ENCODE measurements around the gene CELA3A.
"Not testable (repeated sequence)": the region's sequence is repeated elsewhere in the genome, so short reads cannot be mapped to it uniquely, and the experiment has no call there.

The CELA3A gene

DNA sequence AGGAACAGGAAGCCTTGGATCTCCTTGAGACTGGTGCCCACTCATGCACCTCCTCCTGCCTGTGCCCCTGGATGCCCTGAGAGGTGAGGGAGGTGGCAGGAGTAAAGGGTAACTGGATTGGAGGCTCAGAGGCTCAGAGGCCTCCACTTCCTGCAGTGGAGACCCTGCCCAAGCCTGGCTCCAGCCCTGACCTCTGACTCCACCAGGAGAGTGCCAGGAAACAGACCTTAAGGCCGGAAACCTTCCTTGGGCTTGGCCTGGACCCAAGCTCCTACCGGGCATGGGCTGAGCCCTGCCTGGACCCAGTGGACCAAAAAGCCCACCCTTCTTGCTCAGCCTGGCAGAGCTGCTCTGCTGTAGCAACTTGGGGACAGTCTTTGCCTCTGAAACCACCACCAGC lies 39.7 kb upstream of the CELA3A start:
- TF ChIP-seq, protein P1, sequence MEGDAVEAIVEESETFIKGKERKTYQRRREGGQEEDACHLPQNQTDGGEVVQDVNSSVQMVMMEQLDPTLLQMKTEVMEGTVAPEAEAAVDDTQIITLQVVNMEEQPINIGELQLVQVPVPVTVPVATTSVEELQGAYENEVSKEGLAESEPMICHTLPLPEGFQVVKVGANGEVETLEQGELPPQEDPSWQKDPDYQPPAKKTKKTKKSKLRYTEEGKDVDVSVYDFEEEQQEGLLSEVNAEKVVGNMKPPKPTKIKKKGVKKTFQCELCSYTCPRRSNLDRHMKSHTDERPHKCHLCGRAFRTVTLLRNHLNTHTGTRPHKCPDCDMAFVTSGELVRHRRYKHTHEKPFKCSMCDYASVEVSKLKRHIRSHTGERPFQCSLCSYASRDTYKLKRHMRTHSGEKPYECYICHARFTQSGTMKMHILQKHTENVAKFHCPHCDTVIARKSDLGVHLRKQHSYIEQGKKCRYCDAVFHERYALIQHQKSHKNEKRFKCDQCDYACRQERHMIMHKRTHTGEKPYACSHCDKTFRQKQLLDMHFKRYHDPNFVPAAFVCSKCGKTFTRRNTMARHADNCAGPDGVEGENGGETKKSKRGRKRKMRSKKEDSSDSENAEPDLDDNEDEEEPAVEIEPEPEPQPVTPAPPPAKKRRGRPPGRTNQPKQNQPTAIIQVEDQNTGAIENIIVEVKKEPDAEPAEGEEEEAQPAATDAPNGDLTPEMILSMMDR (IDR thresholded peaks at IDR 0.05; ENCODE audit: low read depth, low read length): no peak
- no peak overlapping the region for H3K4me3 ChIP-seq (replicated peaks in 1 of 2; ENCODE audit: low read depth in 2 of 2, low read length in 2 of 2)
- DNase-seq (ENCODE audit: low read depth in 2 of 2): no peak

DNA sequence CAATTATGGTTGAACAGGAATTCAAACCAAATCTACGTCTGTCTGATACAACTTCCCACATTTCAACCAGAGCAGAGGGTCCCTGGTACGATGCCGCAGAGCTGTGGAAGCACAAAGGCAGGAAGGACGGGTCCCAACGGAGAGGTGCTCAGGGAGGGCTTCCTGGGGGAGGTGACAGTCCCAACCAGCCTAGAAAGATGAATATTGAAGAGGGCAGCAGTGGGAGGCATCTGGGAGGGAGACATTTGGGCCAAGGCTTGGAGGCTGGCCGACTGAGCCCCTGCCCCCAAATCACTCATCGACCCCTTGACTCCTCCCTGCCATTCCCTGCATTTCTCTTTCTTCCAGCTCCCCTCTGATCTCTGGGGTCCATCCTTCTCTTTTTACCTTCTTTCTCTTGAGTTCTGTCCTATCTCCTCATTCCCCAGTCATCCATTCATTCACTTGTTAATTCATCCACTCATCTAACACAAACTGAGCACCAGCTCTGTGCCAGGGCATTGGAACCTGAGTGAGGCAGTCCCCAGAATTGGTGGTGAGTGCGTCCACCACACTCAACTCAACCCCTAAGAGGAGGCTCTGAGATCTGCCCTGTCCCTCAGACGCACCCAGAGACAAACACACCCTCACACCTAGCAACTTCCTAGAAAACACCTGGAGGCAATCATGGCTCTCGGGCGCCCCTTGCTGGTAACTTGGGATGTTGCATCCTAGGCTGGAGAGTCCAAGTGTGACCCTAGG lies 37.8 kb upstream of the CELA3A start:
- TF ChIP-seq, protein P1 (IDR thresholded peaks at IDR 0.05; ENCODE audit: low read depth, low read length): peak; percentile 92
- peak; percentile 75 for DNase-seq (ENCODE audit: low read depth in 2 of 2)
- no peak overlapping the region for H3K4me3 ChIP-seq (replicated peaks in 1 of 2; ENCODE audit: low read depth in 2 of 2, low read length in 2 of 2)

DNA sequence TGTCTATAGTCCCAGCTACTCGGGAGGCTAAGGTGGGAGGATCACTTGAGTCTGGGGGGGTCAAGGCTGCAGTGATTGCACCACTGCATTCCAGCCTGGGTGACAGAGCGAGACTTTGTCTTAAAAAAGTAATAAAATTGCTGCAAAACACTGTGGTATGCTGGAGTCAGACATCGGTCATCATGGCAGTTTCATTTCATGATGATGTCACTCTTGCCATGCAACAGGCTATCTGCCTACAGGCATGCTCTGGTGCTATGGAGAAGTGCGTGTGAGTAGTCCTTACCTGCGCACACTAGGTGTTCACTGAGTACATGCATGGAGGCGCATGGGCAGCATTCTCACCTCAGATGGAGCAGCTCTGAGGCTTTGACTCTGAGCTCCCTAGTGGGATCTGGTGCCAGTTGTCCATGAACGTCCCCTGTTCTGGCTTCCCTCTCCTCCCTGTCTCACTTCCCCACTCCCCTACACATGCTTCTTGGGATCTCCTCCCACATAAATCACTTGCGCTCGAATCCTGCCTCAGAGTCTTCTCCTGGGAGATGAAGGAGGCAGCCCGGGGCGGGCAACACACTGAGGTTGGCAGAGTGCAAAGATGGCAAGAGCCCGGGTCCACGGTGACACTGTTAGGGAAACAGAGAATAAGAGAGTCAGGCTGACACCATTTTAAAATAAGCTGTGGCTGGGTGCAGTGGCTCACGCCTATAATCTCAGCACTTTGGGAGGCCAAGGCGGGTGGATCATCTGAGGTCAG lies 35.0 kb upstream of the CELA3A start:
- H3K4me3 ChIP-seq (replicated peaks in 1 of 2; ENCODE audit: low read depth in 2 of 2, low read length in 2 of 2): no peak overlapping the region
- TF ChIP-seq, protein P1 (IDR thresholded peaks at IDR 0.05; ENCODE audit: low read depth, low read length): no peak
- peak; percentile 25 to 78 for DNase-seq (ENCODE audit: low read depth in 2 of 2)

DNA sequence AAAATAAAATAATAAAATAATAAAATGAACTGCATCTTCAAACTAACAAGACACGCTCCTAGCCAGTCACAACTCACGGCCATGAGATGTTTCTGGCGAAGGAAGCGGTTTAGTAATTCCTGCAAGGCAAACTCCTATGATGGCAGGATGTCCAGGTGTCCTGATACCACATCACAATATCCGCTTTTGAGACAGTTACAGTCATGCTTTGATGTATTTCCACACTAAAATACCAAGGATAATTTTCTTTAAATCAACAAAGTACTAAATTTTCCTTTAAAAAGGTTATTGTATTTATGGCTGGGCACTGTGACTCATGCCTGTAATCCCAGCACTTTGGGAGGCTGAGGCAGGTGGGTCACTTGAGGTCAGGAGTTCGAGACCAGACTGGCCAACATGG lies 34.2 kb upstream of the CELA3A start:
- not testable (repeated sequence) for H3K4me3 ChIP-seq (replicated peaks in 1 of 2; ENCODE audit: low read depth in 2 of 2, low read length in 2 of 2); DNase-seq (ENCODE audit: low read depth in 2 of 2)

DNA sequence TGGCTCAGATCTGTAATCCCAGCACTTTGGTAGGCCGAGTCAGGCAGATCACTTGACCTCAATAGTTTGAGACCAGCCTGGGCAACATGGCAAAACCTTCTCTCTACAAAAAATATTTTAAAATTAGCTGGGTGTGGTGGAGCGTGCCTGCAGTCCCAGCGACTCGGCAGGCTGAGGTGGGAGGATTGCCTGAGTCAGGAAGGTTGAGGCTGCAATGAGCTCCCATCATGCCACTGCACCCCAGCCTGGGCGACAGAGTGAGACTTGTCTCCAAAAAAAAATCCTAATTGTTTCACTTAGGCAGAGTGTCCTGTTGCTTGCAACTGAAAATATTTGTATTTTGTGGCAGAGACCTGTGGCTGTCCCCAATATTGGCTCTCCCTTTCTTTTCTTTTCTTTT lies 32.4 kb upstream of the CELA3A start:
- not testable (repeated sequence) for DNase-seq (ENCODE audit: low read depth in 2 of 2)

DNA sequence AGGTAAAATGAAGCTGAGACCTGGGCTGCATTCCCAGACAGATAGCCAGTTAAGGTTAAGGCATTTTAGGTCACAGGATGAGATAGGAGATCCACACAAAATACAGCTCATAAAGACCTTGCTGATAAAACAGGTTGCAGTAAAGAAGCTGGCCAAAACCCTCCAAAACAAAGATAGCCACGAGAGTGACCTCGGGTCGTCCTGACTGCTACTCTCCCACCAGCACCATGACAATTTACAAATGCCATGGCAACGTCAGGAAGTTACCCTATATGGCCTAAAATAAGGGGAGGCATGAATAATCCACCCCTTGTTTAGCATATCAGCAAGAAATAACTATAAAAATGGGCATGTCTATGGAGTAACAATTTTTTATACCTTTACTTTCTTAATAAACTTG lies 30.9 kb upstream of the CELA3A start:
- not testable (repeated sequence) for H3K4me3 ChIP-seq (replicated peaks in 1 of 2; ENCODE audit: low read depth in 2 of 2, low read length in 2 of 2); DNase-seq (ENCODE audit: low read depth in 2 of 2)

More for the DNA sequence above, 32.4 kb upstream of the CELA3A start:
- not testable (repeated sequence) for H3K4me3 ChIP-seq (replicated peaks in 1 of 2; ENCODE audit: low read depth in 2 of 2, low read length in 2 of 2)

DNA sequence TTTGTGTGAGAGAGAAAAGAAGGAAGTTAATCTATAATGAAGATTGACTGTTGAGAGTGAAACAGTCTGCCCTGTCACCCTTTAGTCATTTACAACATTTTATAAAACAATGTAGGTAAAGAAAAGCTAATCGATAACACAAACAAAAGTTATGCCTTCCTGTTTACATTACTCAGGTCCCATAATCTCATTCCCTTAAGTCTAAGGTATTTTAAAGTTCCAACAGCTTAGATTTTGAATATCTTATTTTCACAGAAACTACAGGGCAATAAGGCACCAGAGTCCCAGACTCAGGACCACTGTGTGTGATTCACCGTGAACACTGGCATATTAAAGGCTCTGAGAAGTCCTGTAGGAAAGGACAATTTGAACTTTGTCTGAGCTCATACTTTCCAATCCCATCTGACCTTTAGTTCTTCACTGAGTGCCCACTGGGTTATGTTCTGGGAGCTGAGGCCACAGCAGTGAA lies 28.4 kb upstream of the CELA3A start:
- H3K4me3 ChIP-seq (replicated peaks in 1 of 2; ENCODE audit: low read depth in 2 of 2, low read length in 2 of 2); DNase-seq (ENCODE audit: low read depth in 2 of 2): not testable (repeated sequence)

DNA sequence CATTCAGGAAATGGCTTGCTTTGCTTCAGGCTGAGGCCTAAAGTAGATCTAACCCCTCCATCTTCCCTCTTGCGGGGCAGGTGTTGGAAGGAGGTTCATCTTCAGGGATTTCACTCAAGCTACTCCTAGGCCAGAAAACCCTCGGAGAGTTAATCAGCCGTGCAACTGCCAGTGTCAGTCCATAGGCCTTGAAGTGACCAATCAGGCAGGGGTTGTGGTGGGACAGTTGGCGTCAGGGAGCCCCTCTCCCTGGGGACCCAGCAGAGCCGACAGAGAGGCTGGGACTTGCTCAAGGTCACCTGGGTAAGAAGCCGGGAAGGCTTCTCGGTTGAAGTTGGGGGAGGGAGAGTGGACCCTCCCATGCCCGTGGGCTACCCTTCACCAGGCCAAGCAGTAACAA lies 27.5 kb upstream of the CELA3A start:
- H3K4me3 ChIP-seq (replicated peaks in 1 of 2; ENCODE audit: low read depth in 2 of 2, low read length in 2 of 2); DNase-seq (ENCODE audit: low read depth in 2 of 2): not testable (repeated sequence)

DNA sequence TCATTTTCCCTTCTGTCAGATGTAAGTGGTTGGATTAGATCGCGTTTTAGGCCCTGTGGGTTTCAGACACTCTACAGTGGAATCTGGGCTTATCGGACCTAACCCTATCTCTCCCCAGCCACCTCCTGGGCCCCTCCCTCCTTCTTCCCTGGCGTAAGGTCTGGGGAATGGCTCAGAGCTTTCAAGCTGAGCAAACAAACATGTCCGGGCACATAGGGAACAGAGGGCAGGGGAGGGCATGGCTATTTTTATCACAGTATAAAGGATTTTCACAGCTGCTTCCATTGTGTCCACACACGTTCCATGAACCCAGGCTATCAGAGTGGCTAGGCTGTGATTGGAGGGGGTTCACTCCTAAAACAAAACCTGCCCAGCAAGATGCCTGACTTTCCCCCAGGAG lies 26.8 kb upstream of the CELA3A start:
- H3K4me3 ChIP-seq (replicated peaks in 1 of 2; ENCODE audit: low read depth in 2 of 2, low read length in 2 of 2): not testable (repeated sequence)
- peak in 1 of 2 donors; percentile 29 for DNase-seq (ENCODE audit: low read depth in 2 of 2)

DNA sequence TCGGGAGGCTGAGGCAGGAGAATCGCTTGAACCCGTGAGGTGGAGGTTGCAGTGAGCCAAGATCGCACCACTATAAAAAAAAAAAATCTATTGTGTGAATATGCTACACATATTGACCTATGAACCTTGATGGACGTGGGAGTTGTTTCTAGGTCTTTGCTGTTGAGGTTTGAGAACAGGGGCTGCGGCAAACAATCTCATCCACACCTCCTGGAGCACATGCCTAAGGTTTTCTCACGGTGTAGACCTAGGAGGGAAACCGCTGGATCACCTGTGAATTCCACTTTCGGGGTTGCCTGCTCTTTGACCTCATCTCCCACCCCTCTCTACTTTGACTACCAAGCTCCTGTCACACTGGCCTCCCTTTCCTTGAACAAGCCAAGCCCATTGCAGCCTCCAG lies 26.2 kb upstream of the CELA3A start:
- H3K4me3 ChIP-seq (replicated peaks in 1 of 2; ENCODE audit: low read depth in 2 of 2, low read length in 2 of 2); DNase-seq (ENCODE audit: low read depth in 2 of 2): not testable (repeated sequence)

DNA sequence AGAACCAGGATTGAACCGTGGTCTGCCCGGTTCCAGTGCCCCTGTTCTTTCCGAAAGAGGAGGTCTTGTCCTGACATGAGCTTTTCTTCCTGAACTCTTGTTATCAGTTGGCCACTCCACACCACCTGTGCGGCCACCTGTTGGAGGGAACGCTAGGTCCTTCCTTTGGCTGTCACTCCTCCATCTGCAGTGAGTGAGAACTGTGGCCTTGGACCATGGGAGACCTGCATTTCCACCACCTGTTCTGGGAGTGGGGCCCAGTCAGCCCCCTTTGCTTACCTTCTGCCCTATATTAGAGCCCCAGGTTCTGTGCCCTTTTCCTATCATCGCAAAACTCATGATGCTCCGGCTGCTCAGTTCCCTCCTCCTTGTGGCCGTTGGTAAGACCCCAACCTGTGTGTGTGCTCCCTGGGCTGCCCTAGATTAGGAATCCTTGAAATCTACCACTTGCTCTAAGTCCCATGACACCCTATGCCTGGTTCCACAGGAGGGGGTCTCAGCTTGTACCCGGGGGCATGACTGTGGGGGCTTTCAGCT lies 24.7 kb upstream of the CELA3A start, which contains the start of gene CELA3B:
CELA3B (plus strand) TSS at position 320 of the 537 bp plus-strand sequence; CDS start at position 338, 18 bp downstream.
- H3K4me3 ChIP-seq (replicated peaks in 1 of 2; ENCODE audit: low read depth in 2 of 2, low read length in 2 of 2); DNase-seq (ENCODE audit: low read depth in 2 of 2): not testable (repeated sequence)

DNA sequence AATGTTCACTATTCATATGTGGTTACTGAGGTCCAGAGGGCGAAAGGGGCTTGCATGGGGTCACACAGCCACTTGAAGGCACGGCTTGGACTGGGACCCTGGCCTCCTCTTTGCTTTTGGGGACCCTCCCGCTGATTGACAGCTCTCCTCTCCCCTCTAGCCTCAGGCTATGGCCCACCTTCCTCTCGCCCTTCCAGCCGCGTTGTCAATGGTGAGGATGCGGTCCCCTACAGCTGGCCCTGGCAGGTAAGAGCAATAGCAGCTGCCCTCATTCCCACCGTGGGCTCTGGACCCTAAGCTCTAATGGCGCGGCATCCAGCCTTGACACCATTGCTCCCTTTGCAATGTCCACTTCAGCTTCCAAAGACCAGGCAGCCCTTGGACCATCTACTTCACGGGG lies 23.2 kb upstream of the CELA3A start:
- not testable (repeated sequence) for DNase-seq (ENCODE audit: low read depth in 2 of 2); H3K4me3 ChIP-seq (replicated peaks in 1 of 2; ENCODE audit: low read depth in 2 of 2, low read length in 2 of 2)

DNA sequence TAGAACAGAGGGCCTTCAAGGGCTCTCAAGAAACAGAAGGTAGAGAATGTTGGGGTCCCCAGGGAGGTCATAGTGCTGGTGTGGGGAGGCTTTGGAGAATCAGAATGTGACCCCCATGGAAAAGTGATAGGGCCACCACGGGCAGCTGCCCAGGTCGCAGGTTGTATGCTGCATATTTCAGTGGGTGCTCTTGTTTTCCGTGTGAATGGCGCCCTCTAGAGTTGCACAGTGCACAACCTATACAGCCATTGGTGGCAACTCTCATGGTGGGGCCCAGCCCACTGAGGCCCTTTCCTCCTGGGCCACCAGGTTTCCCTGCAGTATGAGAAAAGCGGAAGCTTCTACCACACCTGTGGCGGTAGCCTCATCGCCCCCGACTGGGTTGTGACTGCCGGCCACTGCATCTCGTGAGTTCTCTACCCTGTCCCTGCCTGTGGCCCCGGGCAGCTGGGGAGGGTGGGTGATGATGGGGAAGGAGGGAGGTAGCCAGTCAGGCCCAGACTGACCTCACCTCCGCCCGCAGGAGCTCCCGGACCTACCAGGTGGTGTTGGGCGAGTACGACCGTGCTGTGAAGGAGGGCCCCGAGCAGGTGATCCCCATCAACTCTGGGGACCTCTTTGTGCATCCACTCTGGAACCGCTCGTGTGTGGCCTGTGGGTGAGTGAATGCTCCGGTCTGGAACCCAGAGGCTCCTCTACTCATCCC lies 20.8 kb upstream of the CELA3A start:
- not testable (repeated sequence) for H3K4me3 ChIP-seq (replicated peaks in 1 of 2; ENCODE audit: low read depth in 2 of 2, low read length in 2 of 2)
- peak in 1 of 2 donors; percentile 59 for DNase-seq (ENCODE audit: low read depth in 2 of 2)

DNA sequence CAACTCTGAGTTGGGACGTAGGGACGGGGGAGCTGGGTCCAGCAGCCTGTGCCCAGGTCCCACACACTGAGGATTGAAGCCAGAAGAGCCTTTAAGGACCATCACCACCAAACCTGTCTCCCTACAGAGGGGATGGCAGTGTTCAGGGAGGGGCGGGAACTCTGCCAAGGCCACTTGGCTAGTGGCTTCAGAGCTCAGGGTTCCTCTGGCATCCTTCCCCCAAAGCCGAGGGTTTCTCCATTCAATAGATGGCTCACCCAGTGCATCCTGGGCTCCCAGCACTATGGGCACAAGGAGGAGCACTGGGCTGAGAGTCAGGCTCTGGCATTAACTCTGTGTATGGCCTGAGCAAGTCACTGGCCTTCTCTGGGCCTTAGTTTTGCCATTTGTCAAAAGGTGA lies 20.2 kb upstream of the CELA3A start:
- DNase-seq (ENCODE audit: low read depth in 2 of 2): not testable (repeated sequence)

More for the DNA sequence above, 20.2 kb upstream of the CELA3A start:
- H3K4me3 ChIP-seq (replicated peaks in 1 of 2; ENCODE audit: low read depth in 2 of 2, low read length in 2 of 2): not testable (repeated sequence)
